Activated naive CD8-positive, alpha-beta T cell (primary cell): Measurements from ENCODE around the gene STK32C.

Experiments
- H3K27ac Mint-ChIP-seq: one replicate; pipeline ENCODE4 v1.8.0; 2021; ENCODE audit warnings: mixed read lengths
- H3K27me3 Mint-ChIP-seq: one replicate; pipeline ENCODE4 v1.8.0; 2021; ENCODE audit warnings: mixed read lengths
- H3K36me3 Mint-ChIP-seq: one replicate; pipeline ENCODE4 v1.8.0; 2021; ENCODE audit warnings: mixed read lengths
- H3K4me1 Mint-ChIP-seq: one replicate; pipeline ENCODE4 v1.8.0; 2021; ENCODE audit warnings: low read depth, mixed read lengths
- H3K4me3 Mint-ChIP-seq: one replicate; pipeline ENCODE4 v1.8.0; 2021; ENCODE audit warnings: mild to moderate bottlenecking, mixed read lengths
- H3K9me3 Mint-ChIP-seq: one replicate; pipeline ENCODE4 v1.8.0; 2021; ENCODE audit warnings: low read depth, mixed read lengths

STK32C gene

DNA sequence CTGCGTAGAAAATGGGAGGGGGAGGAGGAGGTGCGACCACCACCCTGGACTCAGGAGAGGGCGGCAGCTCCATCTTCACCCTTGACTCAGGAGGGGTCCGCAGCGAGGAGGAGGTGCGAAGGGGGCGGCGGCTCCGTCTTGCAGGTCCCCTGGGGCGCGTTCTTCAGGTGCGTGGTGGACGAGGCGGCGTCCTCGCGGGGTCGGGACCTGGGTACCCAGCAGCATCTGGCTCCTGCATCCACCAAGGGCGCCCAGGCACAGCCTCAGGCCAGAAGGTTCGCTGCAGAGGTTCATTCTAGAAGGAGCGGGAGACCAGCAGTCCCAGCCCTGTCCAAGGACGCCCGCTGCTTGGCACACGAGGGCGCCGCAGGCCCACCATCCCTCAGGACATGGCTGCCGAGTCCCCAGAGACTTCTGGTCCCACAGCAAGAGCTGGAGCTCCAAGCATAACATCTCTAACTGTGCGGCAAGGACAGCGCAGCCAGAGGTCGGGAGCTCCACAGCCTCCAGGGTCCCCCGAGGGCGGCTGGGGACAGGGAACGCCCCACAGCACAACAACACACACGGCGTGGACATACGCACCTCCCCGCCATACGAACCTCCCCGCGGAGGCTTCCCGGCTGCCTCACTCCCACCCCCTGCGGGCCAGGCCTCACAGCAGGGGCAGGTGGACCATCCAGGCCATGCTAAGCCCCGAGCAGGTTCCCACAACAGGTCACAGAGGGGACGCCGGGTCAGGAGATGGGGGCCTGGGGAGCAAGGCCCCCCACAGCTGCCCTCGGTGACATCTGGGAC is 137.8 kb downstream of the STK32C start:
- Mint-ChIP-seq H3K27ac (no peak overlapping the region), H3K4me3 (no peak overlapping the region), H3K27me3 (no peaks in the 10 kb centered on the region), H3K9me3 (no peaks in the 10 kb centered on the region), H3K36me3 (no peaks in the 10 kb centered on the region), H3K4me1 (peaks cover 5% of the 10 kb centered on the region)

DNA sequence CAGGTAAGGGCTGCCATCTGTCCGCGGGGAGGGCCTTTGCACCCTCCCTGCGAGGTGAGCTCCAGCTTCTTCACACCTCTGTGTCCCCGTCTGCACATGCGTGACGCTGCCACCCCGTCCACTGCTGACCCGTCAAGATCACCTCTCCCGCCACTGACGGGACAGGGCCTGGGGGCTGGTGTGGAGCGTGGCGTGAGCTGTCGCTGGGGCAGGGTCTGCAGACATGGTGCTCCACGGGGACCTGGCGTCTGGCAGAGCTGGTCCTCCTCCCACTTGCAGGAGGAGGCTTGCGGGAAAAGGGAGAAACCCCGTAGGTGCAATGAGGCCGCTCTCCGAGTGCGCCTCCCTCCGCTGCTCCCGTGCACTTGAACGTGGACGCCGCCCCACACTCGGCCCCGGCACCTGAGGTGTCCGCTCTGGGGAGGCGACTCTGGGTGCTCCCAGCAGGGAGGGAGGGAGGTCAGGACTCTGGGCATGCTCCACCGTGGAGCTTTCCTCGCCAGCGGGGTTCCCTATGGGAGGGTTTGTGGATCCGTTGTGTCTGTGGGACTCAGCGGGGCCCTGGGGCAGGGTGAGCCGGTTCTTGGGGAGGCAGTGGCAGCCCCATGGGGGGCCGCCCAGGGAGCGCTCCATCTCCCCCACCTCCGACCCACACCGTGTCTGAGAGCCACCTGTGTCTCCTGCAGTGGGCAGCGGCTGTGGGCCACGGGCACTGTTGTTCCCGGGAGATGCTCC is 138.6 kb downstream of the STK32C start:
- no peaks in the 10 kb centered on the region for H3K36me3 Mint-ChIP-seq
- H3K9me3 Mint-ChIP-seq: no peaks in the 10 kb centered on the region
- no peak overlapping the region for H3K27ac Mint-ChIP-seq
- H3K27me3 Mint-ChIP-seq: no peaks in the 10 kb centered on the region
- H3K4me3 Mint-ChIP-seq: no peak overlapping the region
- peaks cover 9% of the 10 kb centered on the region for H3K4me1 Mint-ChIP-seq

- H3K9me3 Mint-ChIP-seq: no peaks in the 10 kb centered on the region
- H3K27ac Mint-ChIP-seq: no peak overlapping the region
- H3K36me3 Mint-ChIP-seq: no peaks in the 10 kb centered on the region
- peaks cover 11% of the 10 kb centered on the region for H3K4me1 Mint-ChIP-seq
- no peaks in the 10 kb centered on the region for H3K27me3 Mint-ChIP-seq
- H3K4me3 Mint-ChIP-seq: no peak overlapping the region
Observed at GRCh38 chr10:132168571-132169030, 139.1 kb downstream of the STK32C start.

GRCh38 chr10:132167976-132168375 is 139.8 kb downstream of the STK32C start:
- Mint-ChIP-seq H3K4me1 (peaks cover 8% of the 10 kb centered on the region), H3K4me3 (no peak overlapping the region), H3K36me3 (no peaks in the 10 kb centered on the region), H3K27me3 (no peaks in the 10 kb centered on the region), H3K27ac (no peak overlapping the region), H3K9me3 (no peaks in the 10 kb centered on the region)

DNA sequence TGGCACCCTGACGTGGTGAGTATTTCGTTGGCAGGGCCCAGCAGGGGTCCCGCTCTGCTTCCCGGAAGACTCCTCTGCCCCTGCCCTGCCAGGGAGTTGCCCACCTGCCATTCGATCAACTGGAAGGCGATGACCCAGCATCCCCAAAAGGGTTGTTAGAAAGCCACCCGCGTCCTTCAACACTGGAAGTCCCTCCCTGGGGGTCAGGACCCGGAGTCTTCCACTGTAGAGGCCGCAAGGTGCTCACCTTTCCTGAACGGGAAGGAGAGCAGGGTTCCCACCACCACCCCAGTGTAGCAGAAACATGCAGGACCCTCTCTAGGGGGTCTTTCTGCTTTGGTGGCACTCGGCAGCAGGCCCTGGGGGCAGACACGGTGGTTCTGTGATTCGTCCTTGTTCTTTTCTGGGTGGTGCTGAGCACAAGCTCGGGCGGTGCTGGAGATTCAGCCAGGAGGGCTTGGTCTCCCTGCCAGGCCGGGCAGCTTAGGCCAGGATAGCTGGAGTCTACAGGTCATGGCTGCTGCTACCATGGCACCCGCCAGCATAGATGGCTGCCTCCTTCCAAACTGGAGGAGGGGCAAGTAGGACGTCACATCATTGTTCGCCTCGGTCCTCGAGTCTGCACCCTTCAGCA is 140.6 kb downstream of the STK32C start:
- Mint-ChIP-seq H3K4me3 (no peak overlapping the region), H3K9me3 (no peaks in the 10 kb centered on the region), H3K27me3 (no peaks in the 10 kb centered on the region), H3K27ac (no peak overlapping the region), H3K36me3 (no peaks in the 10 kb centered on the region), H3K4me1 (peaks cover 14% of the 10 kb centered on the region)

DNA sequence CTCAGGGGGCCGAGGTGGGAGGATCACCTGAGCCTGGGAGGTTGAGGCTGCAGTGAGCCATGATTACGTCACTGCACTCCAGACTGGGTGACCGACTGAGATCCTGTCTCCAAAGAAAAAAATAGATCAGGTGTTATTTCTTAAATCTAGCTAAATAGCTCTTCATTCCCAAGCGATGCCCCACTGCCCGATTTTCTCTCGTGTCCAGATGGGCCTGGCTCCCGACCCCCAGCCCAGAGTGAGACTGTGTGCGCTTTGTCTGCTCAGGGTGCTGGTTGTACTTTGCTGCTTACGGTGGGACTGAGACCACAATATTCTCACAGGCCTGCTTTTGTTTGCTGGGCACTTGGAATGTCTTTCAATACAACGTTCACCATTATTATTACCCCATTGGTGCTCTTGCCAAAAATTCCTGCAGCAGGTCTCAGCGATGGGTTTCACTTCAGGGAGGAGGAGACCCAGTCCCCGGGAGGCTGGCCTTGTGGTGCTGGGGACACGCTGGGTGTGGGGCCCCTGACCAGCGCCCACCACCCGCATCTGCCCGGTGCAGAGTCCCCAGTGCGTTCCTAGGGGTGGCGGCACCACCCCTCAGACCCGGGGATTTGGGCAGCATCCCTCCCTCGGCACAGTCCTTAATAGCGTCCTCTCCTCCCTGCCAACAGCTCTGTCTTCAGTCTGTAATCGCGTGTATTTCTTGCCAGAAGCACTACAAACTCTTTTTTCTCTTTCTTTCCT is 141.4 kb downstream of the STK32C start:
- Mint-ChIP-seq H3K4me1 (peaks cover 18% of the 10 kb centered on the region), H3K27me3 (no peaks in the 10 kb centered on the region), H3K9me3 (no peaks in the 10 kb centered on the region), H3K27ac (no peak overlapping the region), H3K4me3 (no peak overlapping the region), H3K36me3 (no peaks in the 10 kb centered on the region)

DNA sequence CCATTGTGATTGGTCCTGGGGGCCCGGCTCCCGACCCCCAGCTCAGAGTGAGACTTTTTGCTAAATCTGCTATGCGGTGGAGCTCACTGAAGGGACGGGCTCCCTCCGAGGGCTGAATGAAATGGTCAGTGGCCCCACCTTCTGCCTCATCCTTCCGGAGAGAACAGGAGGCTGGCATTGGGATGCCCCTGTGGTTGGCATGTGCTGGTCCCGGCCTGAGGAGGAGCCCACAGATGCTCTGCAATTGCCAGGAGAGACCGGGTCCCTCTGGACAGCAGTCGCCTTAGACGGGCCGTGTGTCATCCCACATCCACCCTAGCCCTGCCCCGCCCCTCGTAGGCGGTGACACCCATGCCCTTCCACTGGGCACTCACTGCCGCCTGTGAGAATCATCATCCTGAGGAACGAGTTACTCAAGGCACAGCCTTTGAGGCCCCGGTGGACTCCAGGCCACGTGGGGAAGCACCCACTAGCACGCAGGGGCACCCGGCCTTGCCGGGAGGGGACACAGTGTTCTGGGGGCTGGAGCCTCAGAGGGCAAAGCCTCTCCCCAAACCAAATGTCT is 142.3 kb downstream of the STK32C start:
- H3K27ac Mint-ChIP-seq: no peak overlapping the region
- peaks cover 18% of the 10 kb centered on the region for H3K4me1 Mint-ChIP-seq
- H3K4me3 Mint-ChIP-seq: no peak overlapping the region
- H3K36me3 Mint-ChIP-seq: no peaks in the 10 kb centered on the region
- no peaks in the 10 kb centered on the region for H3K27me3 Mint-ChIP-seq
- H3K9me3 Mint-ChIP-seq: no peaks in the 10 kb centered on the region

- Mint-ChIP-seq H3K4me1 (peaks cover 18% of the 10 kb centered on the region), H3K4me3 (no peak overlapping the region), H3K36me3 (no peaks in the 10 kb centered on the region), H3K9me3 (no peaks in the 10 kb centered on the region), H3K27ac (no peak overlapping the region), H3K27me3 (no peaks in the 10 kb centered on the region)
Observed at GRCh38 chr10:132164761-132165278, 142.9 kb downstream of the STK32C start.

GRCh38 chr10:132163826-132164515 is 143.8 kb downstream of the STK32C start:
- Mint-ChIP-seq H3K9me3 (no peaks in the 10 kb centered on the region), H3K4me3 (no peak overlapping the region), H3K36me3 (no peaks in the 10 kb centered on the region), H3K27ac (no peak overlapping the region), H3K27me3 (no peaks in the 10 kb centered on the region), H3K4me1 (peaks cover 18% of the 10 kb centered on the region)

GRCh38 chr10:132163278-132163765 is 144.4 kb downstream of the STK32C start:
- no peak overlapping the region for H3K4me3 Mint-ChIP-seq
- no peaks in the 10 kb centered on the region for H3K27me3 Mint-ChIP-seq
- no peaks in the 10 kb centered on the region for H3K9me3 Mint-ChIP-seq
- peaks cover 20% of the 10 kb centered on the region for H3K4me1 Mint-ChIP-seq
- H3K36me3 Mint-ChIP-seq: no peaks in the 10 kb centered on the region
- H3K27ac Mint-ChIP-seq: no peak overlapping the region

DNA sequence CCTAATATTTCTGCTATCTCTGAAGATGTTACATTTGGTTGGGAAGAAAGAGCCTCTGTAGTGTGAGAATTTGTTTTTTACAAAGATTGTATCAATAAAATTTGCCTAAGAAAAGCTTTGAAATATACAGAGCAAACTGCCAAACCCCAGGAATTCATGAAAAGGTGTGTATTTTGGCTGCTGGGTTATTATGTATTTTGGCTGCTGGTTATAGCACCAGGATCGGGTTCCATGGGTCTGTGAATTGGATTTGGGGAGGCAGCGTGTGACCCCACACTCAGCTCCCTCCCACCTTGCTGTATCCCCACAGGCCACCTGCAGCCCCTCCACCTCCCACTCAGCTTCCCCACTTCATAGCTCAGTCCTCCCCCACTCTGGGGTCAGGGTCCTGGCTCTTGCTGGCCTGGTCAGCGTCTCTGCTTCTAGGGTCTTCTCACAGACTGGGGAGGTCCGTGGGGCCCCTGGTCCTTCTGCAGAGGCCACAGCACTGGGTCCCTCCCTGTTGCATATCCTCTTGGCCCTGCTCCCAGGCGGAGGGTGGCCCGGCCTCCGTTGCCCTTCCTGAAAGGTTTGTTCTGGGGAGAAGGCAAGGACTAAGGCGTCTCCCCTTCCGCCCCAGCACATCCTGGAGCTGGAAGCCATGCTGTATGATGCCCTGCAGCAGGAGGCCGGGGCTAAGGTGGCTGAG is 145.0 kb downstream of the STK32C start:
- no peaks in the 10 kb centered on the region for H3K27me3 Mint-ChIP-seq
- peak overlapping the region; percentile 67 for H3K4me3 Mint-ChIP-seq
- H3K4me1 Mint-ChIP-seq: peaks cover 24% of the 10 kb centered on the region
- H3K36me3 Mint-ChIP-seq: no peaks in the 10 kb centered on the region
- no peaks in the 10 kb centered on the region for H3K9me3 Mint-ChIP-seq
- peak overlapping the region; percentile 92 for H3K27ac Mint-ChIP-seq

DNA sequence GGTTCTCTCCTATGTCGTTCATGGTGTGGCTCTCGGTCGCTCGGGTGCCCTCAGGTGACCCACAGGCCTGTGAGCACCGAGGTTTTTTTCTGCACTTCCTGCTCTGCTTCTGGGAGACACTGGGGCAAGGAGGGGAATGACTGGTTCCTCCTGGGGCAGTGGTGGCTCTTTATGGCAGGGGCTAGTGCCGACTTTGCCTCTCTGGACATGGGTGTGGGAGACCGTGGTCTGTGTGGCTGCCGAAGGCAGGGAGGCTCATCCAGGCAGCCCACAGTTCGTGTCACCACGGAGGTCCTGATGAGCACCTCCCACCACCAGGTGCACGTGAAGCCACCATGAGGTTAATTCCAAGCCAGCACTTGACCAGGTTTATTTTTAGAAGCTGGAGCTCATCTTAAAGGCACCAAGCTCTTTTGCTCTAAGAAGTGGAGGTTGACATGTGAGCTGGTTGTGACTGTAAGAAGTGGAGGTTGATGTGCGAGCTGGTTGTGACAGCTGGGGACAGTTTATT is 145.7 kb downstream of the STK32C start:
- Mint-ChIP-seq H3K4me3 (peak overlapping the region; percentile 67), H3K27ac (peak overlapping the region; percentile 92), H3K36me3 (no peaks in the 10 kb centered on the region), H3K9me3 (no peaks in the 10 kb centered on the region), H3K4me1 (peaks cover 29% of the 10 kb centered on the region), H3K27me3 (no peaks in the 10 kb centered on the region)
